NCI-H2171 treated with DMSO at 0.1 percent for 48 hours (cell line): ENCODE data around the gene GAD2.

Source experiments
- DNase-seq: peaks from one replicate; lab custom pipeline; 2025; lab: John Stamatoyannopoulos, UW

GAD2 gene

DNA sequence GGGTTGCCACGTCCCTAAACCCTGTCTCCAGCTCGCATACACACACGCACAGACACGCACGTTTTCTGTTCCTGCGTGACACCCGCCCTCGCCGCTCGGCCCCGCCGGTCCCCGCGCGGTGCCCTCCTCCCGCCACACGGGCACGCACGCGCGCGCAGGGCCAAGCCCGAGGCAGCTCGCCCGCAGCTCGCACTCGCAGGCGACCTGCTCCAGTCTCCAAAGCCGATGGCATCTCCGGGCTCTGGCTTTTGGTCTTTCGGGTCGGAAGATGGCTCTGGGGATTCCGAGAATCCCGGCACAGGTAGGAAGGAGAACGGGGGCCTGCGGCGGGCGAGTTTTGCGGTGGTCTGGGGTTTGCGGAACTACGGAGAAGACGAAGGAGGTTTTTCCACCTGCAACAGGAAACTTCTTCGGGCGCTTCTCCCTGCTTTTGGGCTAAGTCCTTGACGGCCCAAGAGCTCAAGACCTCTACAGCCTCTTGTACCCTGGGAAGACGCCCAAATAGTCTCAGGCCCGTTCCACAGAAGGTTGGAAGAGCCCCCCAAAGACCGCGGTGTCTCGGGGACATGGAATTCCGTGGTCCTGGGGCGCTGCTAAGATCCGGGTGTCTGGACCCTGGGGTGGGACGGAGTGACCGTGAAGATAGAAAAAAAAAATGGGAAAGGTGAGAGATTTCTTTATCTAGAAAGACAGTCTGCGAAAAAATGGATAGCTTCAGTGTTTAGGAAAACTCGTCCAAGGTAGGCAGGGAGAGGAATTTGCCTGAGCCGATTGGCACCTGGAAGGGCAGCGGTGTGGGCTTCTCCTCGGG lies at the start of gene GAD2:
GAD2 (plus strand) TSS at position 190 of the 811 bp plus-strand sequence; CDS start at position 226, 36 bp downstream.
- DNase-seq: peak; percentile 20

DNA sequence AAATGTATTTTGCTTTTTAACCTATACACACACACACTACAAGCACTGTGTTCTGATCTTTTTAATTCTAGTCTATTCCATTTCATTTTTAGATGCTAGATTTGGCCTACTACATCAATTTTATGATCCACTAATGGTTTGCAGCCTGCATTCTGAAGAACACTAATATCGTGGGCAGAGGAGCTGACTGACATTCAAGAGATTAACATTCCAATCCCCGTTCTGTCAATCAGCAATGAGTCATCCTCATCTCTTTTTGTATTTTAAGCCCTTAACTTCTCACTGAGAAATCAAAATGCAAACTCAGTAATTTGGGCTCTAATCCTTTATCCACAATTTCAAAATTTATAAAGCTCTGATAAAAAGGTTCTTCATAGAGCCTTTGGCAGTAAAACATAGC lies 47.1 kb upstream of the GAD2 start:
- no peak for DNase-seq

DNA sequence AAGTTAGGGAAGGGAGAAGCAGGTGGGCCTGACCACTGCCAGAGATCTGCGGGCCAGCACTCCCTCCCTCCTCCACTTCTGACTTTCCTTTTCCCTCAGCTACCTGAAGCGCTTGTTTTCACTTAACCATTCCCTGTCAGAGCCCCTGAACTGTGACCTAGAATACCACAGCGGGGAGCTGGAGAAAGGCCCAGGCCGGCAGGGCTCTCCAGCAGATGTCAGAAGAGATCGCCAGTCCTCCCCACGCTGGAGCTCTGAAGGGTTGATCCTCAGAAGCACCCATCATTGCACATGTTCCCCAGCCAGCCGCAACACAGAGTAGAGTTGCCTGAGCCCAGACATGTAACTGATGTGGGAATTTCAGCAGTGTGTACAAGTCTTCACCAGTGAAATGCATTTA lies 44.4 kb upstream of the GAD2 start:
- DNase-seq: no peak

DNA sequence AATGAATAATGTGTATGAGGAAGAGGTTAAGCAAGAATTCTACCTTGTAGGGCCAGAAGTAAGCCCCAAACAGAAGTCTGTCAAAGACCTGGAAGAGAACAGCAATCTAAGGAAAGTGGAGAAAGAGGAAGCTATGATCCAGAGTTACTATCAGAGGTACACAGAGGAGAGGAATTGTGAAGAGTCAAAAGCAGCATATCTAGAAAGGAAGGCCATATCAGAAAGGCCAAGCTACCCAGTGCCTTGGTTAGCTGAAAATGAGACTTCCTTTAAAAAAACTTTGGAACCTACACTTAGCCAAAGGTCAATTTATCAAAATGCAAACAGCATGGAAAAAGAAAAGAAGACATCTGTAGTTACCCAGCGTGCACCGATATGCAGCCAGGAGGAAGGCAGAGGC lies 42.7 kb upstream of the GAD2 start:
- DNase-seq: no peak

DNA sequence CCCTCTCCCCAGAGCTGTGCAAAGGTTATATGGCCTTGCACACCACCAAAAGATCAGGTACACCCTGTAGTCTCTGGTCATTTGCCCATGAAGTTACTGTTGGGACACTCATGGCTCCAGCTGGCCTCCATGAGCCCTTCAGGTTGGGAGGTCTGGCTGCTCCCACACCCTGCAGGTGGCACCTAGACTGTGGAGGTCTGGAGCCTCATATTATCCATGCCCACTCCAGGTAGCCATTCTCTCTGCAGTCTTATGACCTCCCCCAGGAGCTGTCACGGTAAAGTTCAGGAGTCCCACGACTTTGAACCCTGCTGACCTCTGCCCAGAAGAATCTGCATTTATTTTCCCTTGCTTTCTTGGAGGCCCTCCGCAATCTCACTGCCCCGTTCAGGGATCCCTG lies 39.2 kb upstream of the GAD2 start:
- no peak for DNase-seq

DNA sequence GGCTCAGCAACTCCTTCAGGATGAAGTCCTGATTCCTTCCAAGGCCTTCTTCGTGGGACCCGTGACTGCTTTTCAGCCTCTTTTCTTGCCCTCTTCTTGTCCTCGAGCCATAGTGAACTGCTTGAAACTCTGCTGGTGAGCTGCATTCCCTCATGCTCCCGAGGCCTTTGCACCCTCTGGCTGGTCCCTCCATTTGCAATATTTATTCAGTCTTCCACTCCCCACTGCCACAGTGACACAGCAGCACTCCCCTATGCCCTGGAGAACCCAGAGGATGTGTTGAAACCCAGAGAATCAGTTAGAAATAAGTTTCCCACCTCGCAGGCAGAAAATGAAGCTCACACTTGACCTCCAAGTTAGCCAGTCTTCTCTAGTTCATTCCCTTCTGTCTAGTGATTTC lies 22.3 kb upstream of the GAD2 start:
- DNase-seq: no peak

DNA sequence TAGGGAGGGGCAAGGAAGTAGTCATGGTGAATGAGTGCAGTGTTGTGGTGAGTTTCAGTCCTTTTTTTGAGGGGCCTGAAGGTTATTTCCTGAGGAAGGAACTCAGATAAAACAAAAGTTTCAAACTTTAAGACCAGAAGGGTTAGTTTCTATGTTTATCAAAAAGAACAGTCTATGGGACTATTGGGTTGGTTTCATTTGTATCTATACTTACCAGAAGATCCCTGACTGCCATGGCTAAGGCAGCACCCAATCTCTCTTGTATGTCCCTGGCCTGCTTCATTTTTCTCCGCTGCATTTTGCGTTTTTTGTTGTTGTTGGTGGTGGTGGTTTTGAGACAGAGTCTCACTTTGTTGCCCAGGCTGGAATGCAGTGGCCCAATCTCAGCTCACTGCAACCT lies 19.3 kb upstream of the GAD2 start:
- no peak for DNase-seq

DNA sequence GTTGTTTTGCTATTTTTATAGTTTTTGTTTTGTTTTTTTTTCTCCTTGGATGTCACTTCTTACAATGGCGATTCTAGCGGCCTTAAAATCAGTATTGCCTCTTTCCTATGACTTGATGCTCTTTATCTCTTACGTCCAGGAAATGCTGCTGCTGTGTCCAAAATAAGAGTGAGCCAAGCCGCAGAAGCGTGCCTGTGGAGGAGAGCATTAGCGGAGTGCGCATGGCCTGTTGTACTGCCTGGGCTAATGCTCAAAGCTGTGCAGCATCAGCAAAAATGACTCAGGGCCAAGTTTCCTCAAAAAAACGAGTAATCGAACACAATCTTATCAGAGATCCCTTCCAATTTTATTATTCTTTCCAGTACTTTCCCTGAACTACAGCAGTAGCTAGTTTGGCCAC lies 18.5 kb upstream of the GAD2 start:
- DNase-seq: no peak

DNA sequence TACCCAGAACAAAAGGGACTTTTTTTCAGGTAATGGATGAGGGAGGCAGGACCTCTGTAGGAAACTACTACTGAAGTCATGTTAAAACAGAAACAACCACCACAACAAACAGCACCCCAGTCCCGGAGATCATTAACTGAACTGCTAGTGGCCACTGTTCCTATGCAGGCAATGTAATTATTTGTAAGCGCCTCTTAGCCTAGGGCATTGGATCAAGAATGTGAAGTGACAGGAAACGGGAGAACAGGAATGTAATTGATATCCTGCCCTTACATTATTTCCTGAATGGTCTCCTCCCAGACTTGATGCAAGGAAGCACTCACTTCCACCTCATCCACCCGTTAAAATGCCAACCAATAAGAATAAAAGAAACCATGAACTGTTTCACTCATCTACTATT lies 16.7 kb upstream of the GAD2 start:
- DNase-seq: no peak

DNA sequence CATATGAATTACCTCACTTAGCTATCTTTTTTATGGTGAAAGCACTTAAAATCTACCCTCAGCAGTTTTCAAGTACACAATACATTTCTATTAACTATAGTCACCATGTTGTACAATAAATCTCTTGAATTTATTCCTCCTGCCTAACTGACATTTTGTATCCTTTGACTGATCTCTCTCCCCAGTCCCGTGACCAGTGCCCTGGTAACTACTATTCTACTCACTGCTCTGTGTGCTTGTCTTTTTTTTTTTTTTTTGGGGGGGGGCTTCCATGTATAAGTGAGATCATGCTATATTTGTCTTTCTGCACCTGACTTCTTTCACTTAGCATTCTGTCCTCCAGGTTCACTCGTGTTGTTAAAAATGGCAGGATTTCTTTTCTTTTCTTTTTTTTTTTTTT lies 11.4 kb upstream of the GAD2 start:
- no peak for DNase-seq

DNA sequence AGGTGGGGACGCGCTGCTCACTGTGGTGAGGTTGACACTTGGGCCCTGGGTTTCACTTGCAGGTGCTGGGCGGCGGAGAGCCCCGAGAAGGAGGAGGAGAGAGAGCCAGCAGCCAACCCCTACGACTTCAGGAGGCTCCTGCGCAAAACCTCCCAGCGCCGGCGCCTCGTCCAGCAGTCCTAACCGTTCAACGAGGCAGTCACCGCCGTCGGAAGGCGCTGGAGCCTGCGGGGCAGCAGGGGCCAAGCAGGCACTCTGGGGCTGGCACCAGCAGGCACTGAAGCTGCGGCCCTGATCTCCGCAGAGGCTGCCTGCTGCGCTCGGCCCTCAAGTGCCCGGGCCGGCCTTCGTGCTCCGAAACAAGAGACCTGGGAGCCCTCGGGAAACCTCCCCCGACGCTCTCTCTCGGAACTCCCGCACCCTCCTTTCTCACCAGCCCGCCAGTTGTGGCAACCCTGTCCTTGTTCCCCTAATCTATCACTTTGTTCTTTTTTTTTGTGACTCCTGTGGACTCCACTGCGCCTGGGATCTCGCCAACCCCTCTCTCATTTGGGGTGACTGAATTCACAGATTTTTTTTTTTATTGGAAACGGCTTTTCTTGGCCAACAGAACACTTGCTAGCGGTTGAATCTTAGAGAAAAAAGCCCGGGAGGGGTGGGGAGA lies 4.7 kb upstream of the GAD2 start:
- DNase-seq: no peak

DNA sequence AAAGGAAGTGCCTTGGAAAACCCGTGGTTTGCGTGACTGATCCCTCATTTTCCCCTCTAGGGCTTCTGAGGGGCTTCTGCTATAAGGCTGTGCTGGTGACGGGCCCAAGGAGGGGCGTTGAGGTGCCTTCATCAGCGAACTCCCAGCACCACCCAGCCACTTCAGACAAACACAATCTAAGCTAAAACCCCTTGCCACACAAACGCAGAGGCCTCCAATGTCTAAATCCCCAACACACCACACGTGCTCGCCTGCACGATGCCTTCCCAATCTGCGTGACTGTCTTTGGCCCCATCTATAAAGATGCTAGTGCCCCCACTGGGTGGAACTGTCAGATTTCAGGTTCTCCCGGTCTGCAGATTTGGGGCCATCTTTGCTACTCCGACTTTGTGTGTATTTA lies 4.1 kb upstream of the GAD2 start:
- no peak for DNase-seq

DNA sequence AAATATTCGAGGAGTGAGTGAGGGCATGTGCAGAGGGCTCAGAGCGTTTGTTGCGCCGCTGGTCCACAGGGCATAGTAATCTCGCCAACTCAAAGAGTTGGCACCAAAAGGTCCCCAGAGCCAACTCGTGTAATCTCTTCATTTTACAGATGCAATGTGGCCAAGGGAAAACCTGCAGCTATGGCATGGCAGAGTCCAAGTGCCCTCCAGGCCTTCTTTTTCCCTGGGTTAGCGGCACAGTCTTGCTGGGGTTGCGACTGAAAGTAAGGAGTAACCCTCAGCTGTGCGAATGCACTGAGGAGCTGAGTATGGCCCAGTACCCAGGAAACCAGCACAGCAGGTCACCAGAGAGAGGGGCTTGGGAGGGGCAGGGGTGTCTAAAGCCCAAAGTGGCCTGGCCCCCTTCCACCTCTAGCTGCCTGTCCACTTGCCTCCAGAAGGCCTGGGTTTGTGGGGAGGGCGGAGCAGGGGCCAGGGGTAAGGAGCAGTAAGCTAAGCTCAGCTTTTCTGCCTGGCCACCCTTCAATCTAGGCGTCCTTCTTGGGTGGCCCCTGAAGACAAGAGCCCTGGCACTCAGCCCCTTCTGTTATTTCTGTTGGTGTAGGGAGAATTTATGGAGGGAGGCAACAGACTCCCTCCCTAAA lies 3.3 kb upstream of the GAD2 start:
- DNase-seq: no peak

DNA sequence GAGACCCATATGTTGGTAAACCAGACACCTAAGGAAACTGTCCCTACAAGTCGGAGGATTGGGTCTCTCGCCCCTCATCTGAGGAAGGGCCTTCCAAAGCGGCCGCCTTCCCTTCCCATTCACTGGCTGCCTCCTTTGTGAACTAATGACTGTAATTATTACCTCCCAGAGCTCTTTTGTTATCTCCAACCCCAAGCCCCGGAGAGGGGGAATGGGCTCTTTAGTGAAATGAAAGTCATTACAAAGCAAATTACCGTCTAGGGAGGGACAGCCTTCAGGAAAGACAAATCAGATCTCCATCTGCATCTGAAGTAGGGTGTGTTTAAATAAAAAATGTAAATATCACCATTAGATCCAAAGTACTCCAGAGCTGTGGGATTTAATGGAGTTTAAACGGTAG lies 2.6 kb upstream of the GAD2 start:
- no peak for DNase-seq

DNA sequence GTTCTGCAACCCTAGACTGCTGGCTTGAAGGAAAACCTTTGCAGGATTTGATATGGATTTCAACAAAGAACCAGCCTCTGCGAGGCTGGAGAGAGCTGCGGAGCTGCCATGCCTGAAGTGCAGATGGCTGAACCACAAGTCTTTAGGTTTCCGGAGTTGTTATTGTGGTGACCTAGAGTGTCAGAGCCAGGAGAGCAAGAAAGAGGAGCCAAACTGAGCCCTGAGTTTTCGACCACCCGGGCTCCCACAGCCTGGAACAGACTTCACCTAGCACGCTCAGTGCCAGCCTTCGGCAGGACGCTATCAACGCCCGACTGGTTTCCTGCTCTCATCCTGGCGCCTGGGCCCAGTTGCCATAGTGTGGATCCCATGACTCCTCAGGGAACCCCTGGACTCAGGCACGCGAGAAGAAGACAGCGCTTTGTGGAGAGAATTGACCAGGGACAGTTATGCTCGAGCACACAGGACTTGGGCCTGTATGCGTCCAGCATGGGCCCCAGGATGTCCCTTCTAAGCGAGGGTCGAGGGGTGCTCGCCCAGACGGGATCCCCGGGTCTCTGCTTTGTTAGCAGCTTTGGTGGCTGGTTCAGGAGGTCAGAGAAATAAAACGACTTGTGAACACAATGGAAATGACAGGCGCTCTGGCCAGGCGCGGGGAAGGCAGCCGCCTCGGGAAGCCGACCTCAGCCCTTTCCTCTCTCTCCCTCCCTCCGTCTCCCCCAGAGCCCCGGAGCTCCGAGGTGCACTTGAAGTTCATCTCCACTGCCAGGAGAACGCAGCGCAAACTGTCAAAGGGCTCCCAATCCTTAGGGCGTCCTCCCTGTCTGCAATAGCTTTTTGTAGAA lies 1.8 kb upstream of the GAD2 start:
- no peak for DNase-seq

DNA sequence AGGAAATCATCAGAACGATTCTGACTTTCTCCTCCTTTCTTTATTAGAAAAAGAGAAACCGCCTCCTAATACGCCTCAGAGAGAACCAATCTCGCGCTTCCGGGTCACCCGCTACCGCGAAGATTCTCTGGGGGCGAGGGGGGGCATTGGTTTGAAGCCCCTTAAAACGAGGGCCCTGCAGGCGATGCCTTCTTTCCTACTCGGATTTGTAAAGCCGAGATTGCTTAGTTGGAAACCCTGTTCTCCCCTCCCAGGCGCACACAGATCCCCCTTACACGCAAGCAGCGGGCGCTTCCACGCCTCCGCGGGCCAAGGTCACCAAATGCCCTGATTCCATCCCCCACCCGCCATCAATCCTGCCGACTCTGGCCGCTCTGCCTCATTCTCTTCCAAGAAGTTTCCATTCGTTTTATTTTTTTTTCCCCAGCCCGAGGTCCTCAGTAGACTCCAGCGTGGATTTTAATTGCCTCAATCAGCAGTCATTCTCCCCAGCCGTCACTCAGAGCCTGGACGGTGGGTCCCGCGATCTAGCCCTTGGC lies 1.1 kb upstream of the GAD2 start:
- DNase-seq: no peak

DNA sequence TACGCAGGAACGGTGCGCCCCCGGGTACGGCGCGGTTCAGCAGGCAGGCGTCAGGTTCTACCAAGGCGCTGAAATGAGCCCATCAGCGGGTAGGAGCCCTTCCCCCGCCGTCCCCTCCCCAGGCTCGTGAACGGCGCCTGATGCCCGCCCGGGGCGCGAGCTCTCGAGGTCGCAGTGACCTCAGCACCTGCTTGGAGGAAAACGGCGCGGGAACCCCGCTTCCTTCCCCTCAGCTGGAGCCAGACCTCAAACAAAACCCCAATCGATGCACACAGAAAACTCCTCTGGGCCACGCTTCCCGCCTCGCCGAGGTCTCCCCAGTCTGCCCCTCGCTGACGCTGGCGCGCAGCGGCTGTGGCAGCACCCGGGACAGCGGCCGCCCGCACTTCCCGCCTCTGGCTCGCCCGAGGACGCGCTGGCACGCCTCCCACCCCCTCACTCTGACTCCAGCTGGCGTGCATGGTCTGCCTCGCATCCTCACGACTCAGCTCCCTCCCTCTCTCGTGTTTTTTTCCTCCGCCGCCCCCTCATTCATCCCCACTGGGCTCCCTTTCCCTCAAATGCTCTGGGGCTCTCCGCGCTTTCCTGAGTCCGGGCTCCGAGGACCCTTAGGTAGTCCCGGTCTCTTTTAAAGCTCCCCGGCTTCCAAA lies 514 bp upstream of the GAD2 start:
- peak; percentile 18 for DNase-seq

DNA sequence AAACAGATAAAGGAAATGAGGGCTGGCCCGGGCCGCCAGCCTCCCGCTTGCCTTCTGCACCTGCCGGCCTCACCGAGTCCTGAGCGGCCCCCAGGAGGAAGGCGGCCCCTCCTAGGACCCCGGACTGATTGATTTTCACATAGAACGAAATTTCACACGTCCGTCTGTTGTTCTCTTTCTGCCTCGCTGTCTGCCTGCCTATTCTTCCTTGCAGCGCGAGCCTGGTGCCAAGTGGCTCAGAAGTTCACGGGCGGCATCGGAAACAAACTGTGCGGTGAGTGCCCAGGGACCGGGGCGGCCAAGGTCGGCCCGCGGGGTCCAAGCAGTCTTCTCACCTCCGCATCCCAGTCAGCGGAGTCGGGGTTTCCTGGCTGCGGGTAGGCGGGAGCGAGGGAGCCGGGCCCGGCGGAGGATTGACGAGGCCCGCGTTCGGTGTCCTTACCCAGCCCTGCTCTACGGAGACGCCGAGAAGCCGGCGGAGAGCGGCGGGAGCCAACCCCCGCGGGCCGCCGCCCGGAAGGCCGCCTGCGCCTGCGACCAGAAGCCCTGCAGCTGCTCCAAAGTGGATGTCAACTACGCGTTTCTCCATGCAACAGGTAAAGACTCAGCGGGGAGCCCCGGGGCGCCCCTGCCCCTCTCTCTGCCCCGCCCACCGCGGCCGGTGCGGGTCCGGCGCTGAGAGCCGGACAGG lies 967 bp downstream of the GAD2 start:
- no peak for DNase-seq

DNA sequence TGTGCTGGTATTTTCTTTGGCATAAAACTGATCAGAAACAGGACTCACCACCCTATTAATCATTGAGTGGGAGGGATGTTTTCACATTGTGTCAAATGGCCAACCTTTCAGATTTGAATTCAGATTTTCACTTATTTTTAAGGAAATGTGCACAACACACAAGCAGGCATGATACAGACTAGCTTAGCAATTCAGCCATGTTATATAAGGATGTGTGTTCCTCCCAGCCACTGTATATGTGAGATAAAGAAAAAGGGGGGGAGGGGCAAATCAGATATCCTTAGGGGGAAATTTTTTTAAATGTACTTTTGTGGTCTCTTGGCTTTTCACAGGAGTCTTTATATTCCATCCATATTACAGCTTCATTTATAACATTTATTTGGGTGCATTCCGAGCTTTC lies 3.1 kb downstream of the GAD2 start:
- no peak for DNase-seq

DNA sequence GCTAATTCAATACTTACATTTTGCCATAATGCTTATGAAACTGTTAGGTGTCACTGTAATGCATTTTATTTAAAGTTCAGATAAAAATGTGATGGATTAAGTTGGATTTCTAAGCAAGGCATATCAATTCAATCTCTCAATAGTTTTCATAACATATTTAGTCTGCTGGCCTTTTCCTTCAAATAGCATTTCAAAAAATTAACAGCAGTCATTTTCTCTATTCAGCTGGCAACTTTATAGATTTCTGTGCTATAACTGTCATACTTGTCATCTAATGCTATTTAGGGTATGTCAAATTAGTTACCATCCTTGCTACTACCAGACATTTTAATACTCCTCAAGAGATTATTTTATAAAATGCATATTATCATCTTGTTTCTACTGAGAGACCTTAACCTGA lies 4.3 kb downstream of the GAD2 start:
- no peak for DNase-seq

DNA sequence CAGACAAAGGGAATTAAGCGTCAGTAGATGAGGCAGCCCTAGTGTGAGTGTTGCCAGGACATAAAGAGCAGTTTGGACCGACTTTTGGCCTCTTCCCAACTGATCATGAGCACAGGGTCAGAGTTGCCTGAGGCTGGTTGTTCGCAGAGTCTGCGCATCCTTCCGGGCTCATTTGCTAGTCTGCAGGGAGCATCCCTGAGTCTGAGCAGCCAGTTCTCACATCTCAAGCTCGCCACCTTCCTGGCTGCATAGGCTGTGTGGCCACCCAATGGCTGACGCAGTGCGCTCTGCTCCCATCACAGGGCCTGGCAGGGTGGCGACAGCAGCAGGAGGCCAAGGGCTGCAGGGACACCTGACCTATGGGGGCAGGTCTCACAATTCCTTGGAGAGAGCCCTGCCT lies 5.0 kb downstream of the GAD2 start:
- no peak for DNase-seq
